Activated CD4-positive, alpha-beta memory T cell treated with anti-CD3 and anti-CD28 coated beads for 36 hours (primary cell): Measurements from ENCODE around the gene ASIC2. TPM values are rescaled to one million over a fixed set of nuclear protein-coding genes. Genes with fewer than 3 reads are reported as not detected.

ENCODE experiments used
- CTCF ChIA-PET: fragments of 350-600 bp; sonication (Branson Sonifier 250); formaldehyde crosslinking; loops from one replicate; lab custom pipeline; 2021; ENCODE audit warnings: antibody characterized with exemption, inconsistent platforms; lab: Charles Lee
- POLR2A ChIA-PET: fragments of 350-600 bp; sonication (Branson Sonifier 250); formaldehyde crosslinking; loops from one replicate; lab custom pipeline; 2021; ENCODE audit warnings: antibody characterized with exemption; lab: Charles Lee
- DNase-seq: peaks from one replicate; pipeline ENCODE4 v3.0.0-alpha.2; 2020
- H3K27ac Mint-ChIP-seq: one replicate; pipeline ENCODE4 v1.8.0; 2021; ENCODE audit warnings: mixed read lengths
- H3K27me3 Mint-ChIP-seq: one replicate; pipeline ENCODE4 v1.8.0; 2021; ENCODE audit warnings: mixed read lengths
- H3K36me3 Mint-ChIP-seq: one replicate; pipeline ENCODE4 v1.8.0; 2021; ENCODE audit warnings: mixed read lengths
- H3K4me1 Mint-ChIP-seq: one replicate; pipeline ENCODE4 v1.8.0; 2021; ENCODE audit warnings: low read depth, mixed read lengths
- H3K4me3 Mint-ChIP-seq: one replicate; pipeline ENCODE4 v1.8.0; 2021; ENCODE audit warnings: mild to moderate bottlenecking, mixed read lengths
- H3K9me3 Mint-ChIP-seq: one replicate; pipeline ENCODE4 v1.8.0; 2021; ENCODE audit warnings: mixed read lengths
- intact Hi-C: fragments of 100-400 bp; cut with micrococcal nuclease; formaldehyde crosslinking; loops from one replicate; pipeline ENCODE4 v1.15.1; 2023
- total RNA-seq, 2 experiments: library from RNA; stranded (reverse); gene quantifications; one replicate each; pipeline ENCODE4 v1.2.3, GENCODE V29; 2021

The ASIC2 gene
- total RNA-seq, 2 experiments from 2014 or later, result not detected

DNA sequence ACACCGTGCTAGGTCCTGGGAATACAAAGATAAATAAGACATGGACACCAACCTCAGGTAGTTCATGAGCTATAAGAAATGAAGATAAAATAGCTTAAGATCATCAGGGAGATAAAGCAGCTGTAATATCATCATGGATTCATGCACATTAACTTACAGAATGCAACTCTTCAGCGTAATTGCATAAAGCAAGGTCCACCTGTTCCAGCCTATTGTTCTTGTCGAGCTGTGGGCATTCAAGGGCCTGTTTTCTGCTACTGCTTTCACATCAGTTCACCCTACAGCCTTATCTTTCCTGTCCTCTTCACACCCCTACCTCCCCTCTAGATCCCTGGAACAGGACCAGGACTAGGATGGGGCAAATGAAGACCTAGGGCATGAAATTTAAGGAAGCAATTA, 167.5 kb downstream of the ASIC2 start:
- Mint-ChIP-seq H3K4me3 (no peak overlapping the region), H3K9me3 (no peaks in the 10 kb centered on the region), H3K4me1 (no peaks in the 10 kb centered on the region), H3K36me3 (no peaks in the 10 kb centered on the region), H3K27me3 (peaks cover 25% of the 10 kb centered on the region), H3K27ac (no peak overlapping the region)
- CTCF ChIA-PET, result no interaction called here
- POLR2A ChIA-PET, result no interaction called here
- intact Hi-C loops, result no loop called here
- no peak for DNase-seq

GRCh38 chr17:33124871-33125551, 168.1 kb downstream of the ASIC2 start:
- no peak for DNase-seq
- CTCF ChIA-PET, result no interaction called here
- Mint-ChIP-seq H3K36me3 (no peaks in the 10 kb centered on the region), H3K27me3 (peaks cover 25% of the 10 kb centered on the region), H3K4me3 (no peak overlapping the region), H3K4me1 (no peaks in the 10 kb centered on the region), H3K9me3 (no peaks in the 10 kb centered on the region), H3K27ac (no peak overlapping the region)
- intact Hi-C loops, result no loop called here
- POLR2A ChIA-PET, result no interaction called here

- ChIA-PET CTCF (no interaction called here), POLR2A (no interaction called here)
- Mint-ChIP-seq H3K9me3 (no peaks in the 10 kb centered on the region), H3K4me1 (no peaks in the 10 kb centered on the region), H3K36me3 (no peaks in the 10 kb centered on the region), H3K27ac (no peak overlapping the region), H3K4me3 (no peak overlapping the region), H3K27me3 (peaks cover 22% of the 10 kb centered on the region)
- no peak for DNase-seq
- intact Hi-C loops, result no loop called here
These were observed 168.9 kb downstream of the ASIC2 start for GRCh38 chr17:33124185-33124584.

- CTCF ChIA-PET, result no interaction called here
- Mint-ChIP-seq H3K27ac (no peak overlapping the region), H3K9me3 (no peaks in the 10 kb centered on the region), H3K4me1 (no peaks in the 10 kb centered on the region), H3K36me3 (no peaks in the 10 kb centered on the region), H3K4me3 (no peak overlapping the region), H3K27me3 (peaks cover 16% of the 10 kb centered on the region)
- intact Hi-C loops, result no loop called here
- POLR2A ChIA-PET, result no interaction called here
- DNase-seq, result no peak
These were observed 171.3 kb downstream of the ASIC2 start for GRCh38 chr17:33121756-33122155.

DNA sequence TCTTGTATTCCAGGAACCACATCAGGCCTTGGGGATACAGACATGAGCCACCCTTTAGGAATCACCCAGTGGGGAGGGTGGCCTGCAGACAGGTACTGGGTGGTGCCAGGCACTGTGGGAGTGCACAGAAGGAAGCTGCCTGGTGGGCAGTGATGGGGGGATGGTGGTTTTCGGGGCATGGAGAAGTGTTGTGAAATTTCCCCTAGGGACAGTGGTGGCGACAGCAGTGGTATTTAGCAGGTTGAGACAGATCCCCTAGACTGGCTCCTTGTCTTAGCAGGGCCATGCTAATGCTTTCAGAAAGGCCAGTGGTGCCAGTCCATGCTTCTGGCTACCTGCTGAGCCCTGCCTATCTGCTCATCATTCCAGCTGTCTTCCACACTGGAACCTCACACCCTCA, 171.8 kb downstream of the ASIC2 start:
- no peak for DNase-seq
- no peaks in the 10 kb centered on the region for H3K36me3 Mint-ChIP-seq
- ChIA-PET CTCF (no interaction called here), POLR2A (no interaction called here)
- no peak overlapping the region for H3K27ac Mint-ChIP-seq
- H3K9me3 Mint-ChIP-seq, result no peaks in the 10 kb centered on the region
- peaks cover 16% of the 10 kb centered on the region for H3K27me3 Mint-ChIP-seq
- no peak overlapping the region for H3K4me3 Mint-ChIP-seq
- intact Hi-C loops, result no loop called here
- H3K4me1 Mint-ChIP-seq, result no peaks in the 10 kb centered on the region

DNA sequence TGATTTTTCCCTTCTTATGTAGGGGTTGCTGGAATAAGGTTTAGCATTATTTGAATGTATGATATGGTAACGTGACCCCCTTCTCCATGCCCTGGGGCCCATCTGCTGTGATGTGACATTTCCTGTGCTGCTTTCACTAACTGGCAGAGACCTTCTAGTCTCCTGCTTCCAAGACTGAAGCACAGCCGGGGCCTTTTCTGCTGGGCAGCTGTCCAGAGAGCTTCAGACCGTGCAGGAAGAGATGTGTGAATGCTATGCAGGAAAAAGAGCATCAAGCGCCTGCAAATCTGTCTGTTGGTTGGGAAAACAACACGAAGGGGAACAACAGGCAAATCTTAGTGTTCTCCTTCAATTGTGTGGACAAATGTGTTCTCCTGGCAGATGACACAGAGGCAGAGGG, 173.0 kb downstream of the ASIC2 start:
- POLR2A ChIA-PET, result no interaction called here
- Mint-ChIP-seq H3K4me1 (no peaks in the 10 kb centered on the region), H3K9me3 (no peaks in the 10 kb centered on the region), H3K27ac (no peak overlapping the region), H3K36me3 (no peaks in the 10 kb centered on the region), H3K27me3 (peaks cover 14% of the 10 kb centered on the region), H3K4me3 (no peak overlapping the region)
- DNase-seq, result no peak
- intact Hi-C loops, result no loop called here
- CTCF ChIA-PET, result no interaction called here

DNA sequence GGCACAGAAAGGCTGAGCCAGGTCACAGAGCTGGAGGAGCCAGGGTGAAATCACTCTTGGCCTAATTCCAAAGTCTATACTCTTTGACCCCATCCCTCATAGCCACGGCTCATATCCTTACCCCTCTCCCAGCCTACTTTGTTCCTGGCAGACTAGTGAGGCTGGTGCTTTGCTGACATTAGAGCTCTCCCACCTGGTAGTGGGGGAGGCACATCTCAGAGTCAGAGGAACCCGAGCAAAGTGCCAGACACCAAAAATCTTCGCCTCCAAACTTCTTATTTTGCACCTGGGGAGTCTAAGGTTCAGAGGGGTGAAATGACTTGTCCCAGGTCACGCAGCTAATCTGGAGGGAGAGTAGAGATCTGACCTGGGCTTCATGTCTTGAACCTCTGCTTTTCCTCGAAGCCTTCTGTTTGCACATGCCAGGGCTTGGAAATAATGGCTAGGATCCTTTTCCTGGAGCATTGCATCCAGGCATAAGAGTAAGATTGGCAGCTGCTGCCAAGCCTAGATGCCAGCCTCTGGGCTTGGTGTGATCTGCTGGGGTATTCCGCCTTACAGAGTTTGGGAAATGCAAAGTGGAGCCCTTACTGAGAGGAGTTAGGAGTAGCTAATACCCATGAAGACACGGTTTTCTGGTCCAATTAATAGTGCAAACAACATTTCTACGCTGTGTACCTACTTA, 174.6 kb downstream of the ASIC2 start:
- intact Hi-C loops, result no loop called here
- Mint-ChIP-seq H3K9me3 (no peaks in the 10 kb centered on the region), H3K4me1 (no peaks in the 10 kb centered on the region), H3K4me3 (no peak overlapping the region), H3K27ac (no peak overlapping the region), H3K36me3 (no peaks in the 10 kb centered on the region), H3K27me3 (peaks cover 14% of the 10 kb centered on the region)
- POLR2A ChIA-PET, result no interaction called here
- CTCF ChIA-PET, result no interaction called here
- DNase-seq, result no peak

DNA sequence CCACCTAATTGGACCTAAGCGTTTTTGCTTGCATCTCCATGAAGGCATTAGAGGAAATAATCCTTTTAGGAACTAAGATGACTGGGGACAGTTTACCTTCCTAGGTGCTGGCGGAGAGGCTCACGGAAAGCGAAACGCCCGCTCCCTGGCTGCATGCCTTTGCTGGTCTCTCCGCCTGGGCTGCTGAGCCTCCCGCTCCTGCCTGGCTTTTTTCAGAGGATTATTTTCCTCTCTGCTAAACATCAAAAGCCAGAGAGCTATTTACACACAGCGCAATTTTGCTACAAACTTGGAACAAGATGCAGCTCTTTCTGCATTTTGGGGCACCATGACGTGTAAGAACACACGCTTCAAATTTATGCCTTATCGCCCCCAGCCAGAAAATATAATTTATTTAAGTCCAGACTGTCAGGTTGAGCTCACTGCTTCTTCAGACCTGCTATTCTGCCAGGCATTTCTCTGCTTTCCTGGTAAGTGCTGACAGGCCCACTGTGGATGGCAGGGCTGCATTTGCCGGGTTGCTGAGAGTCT, 177.0 kb downstream of the ASIC2 start:
- no peaks in the 10 kb centered on the region for H3K9me3 Mint-ChIP-seq
- H3K4me1 Mint-ChIP-seq, result no peaks in the 10 kb centered on the region
- ChIA-PET POLR2A (no interaction called here), CTCF (no interaction called here)
- H3K27ac Mint-ChIP-seq, result no peak overlapping the region
- peaks cover 7% of the 10 kb centered on the region for H3K27me3 Mint-ChIP-seq
- no peaks in the 10 kb centered on the region for H3K36me3 Mint-ChIP-seq
- no peak for DNase-seq
- no peak overlapping the region for H3K4me3 Mint-ChIP-seq
- intact Hi-C loops, result no loop called here

- peaks cover 8% of the 10 kb centered on the region for H3K27me3 Mint-ChIP-seq
These were observed 177.7 kb downstream of the ASIC2 start for GRCh38 chr17:33115366-33115765.

DNA sequence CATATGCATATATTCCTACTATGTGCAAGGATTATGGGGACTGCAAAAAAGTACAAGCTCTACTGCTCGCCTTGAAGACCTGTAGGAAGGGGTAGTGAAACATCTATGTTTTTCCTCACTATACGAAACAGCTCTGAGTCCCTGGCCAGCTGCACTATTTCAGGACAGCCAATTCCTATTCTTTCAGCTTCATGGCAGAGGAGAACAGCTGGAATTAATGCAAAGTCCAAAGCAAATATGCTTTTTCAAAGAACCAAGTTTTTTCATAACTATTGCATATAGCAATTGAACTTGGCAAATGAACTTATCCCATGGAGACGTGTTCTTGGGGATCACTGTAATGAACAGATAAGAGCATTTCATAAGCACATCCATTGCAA, 179.1 kb downstream of the ASIC2 start:
- intact Hi-C loops, result no loop called here
- DNase-seq, result no peak
- no peaks in the 10 kb centered on the region for H3K36me3 Mint-ChIP-seq
- H3K27me3 Mint-ChIP-seq, result peaks cover 9% of the 10 kb centered on the region
- no peaks in the 10 kb centered on the region for H3K4me1 Mint-ChIP-seq
- CTCF ChIA-PET, result no interaction called here
- POLR2A ChIA-PET, result no interaction called here
- H3K9me3 Mint-ChIP-seq, result no peaks in the 10 kb centered on the region
- H3K4me3 Mint-ChIP-seq, result no peak overlapping the region
- no peak overlapping the region for H3K27ac Mint-ChIP-seq

More at GRCh38 chr17:33115366-33115765, 177.7 kb downstream of the ASIC2 start:
- no peaks in the 10 kb centered on the region for H3K36me3 Mint-ChIP-seq
- no peak overlapping the region for H3K27ac Mint-ChIP-seq
- DNase-seq, result no peak
- H3K9me3 Mint-ChIP-seq, result no peaks in the 10 kb centered on the region
- H3K4me1 Mint-ChIP-seq, result no peaks in the 10 kb centered on the region
- ChIA-PET POLR2A (no interaction called here), CTCF (no interaction called here)
- intact Hi-C loops, result no loop called here
- no peak overlapping the region for H3K4me3 Mint-ChIP-seq

GRCh38 chr17:33113276-33113990, 179.7 kb downstream of the ASIC2 start:
- DNase-seq, result no peak
- Mint-ChIP-seq H3K36me3 (no peaks in the 10 kb centered on the region), H3K27me3 (peaks cover 9% of the 10 kb centered on the region), H3K4me3 (no peak overlapping the region), H3K27ac (no peak overlapping the region), H3K9me3 (no peaks in the 10 kb centered on the region), H3K4me1 (no peaks in the 10 kb centered on the region)
- ChIA-PET POLR2A (no interaction called here), CTCF (no interaction called here)
- intact Hi-C loops, result no loop called here

- ChIA-PET POLR2A (interaction anchor here (0.6 kb wide), 1 partner anchor 964 kb away, joined by 3 read pairs; no protein-coding TSS in a partner anchor), CTCF (no interaction called here)
- intact Hi-C loops, result no loop called here
- Mint-ChIP-seq H3K9me3 (no peaks in the 10 kb centered on the region), H3K4me3 (no peak overlapping the region), H3K27ac (no peak overlapping the region), H3K27me3 (peaks cover 12% of the 10 kb centered on the region), H3K36me3 (no peaks in the 10 kb centered on the region), H3K4me1 (no peaks in the 10 kb centered on the region)
- no peak for DNase-seq
These were observed 180.3 kb downstream of the ASIC2 start for GRCh38 chr17:33112763-33113162.
